ENCODE results near the gene LRRC31. TPM values are rescaled to one million over a fixed set of nuclear protein-coding genes. Genes with fewer than 3 reads are reported as not detected.

The LRRC31 gene
- total RNA-seq, 1 donor from 2014 or later: not detected

DNA sequence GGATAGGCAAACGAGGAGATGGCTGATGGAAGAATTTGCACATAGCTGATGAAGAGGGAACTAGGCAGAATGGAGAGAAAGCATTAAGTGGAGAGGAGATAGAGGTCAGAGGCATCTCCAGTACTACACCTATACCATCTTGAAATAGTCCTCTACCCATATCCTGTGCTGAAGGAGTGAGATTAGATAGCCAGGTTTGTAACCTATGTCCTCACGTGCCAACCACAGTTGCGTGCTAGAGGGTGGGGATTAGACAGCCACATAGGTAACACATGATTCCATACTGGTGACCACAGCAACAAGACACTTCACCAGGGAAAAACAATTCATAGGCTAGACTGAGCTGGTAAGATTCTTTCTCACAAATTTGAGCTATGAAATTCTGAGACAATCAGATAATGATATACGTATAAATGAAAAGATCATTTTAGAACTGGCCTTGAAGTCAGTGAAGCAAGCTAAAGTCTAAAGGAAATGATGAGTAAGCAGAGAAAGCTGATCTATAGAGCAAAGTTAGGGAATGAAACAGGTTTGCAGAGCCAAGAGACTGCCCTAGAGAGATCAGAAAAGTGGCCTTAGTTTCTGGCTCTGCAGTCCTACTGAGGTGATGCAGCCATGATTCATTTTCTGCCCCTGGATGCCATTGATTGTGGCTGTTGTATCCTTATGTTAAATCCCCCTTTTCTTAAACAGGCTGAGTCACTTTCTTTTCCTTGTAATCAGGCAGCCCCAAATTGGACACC lies 78.9 kb downstream of the LRRC31 start:
- Mint-ChIP-seq H3K4me3 (no peak overlapping the region), H3K27ac (no peak overlapping the region)

DNA sequence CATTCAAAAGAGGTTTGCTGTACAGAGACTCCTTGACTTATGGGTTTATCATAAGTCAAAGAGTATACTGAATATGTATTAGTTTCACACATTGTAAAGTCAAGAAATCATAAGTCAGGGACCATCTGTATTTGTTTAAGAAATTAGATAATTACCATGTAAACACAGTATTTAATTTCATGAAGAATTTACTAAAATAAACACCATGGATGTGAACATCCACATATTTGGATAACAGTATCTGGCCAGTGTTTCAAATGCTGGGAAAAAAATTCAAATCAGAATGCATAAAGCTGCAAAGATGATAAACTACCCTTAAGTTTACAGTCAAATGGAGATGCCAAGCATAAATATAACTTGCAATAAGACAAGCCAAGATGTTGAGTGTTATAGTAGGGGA lies 79.5 kb downstream of the LRRC31 start:
- no peak overlapping the region for H3K27ac ChIP-seq
- Mint-ChIP-seq H3K27me3 (ENCODE audit: insufficient read depth, low read depth) (no peaks in the 10 kb centered on the region), H3K4me1 (no peaks in the 10 kb centered on the region), H3K4me3 (no peak overlapping the region), H3K9me3 (no peaks in the 10 kb centered on the region), H3K36me3 (peaks cover 11% of the 10 kb centered on the region), H3K27ac (no peak overlapping the region)
- no peaks in the 10 kb centered on the region for H3K4me1 ChIP-seq
- no peak overlapping the region for H3K9ac ChIP-seq
- H3K27me3 ChIP-seq: no peaks in the 10 kb centered on the region
- H2AFZ ChIP-seq (replicated peaks): no peak overlapping the region
- H3K36me3 ChIP-seq: peaks cover 5% of the 10 kb centered on the region
- no peaks in the 10 kb centered on the region for H4K20me1 ChIP-seq (ENCODE audit: low read depth)
- no peak overlapping the region for H3K4me2 ChIP-seq
- no peak for DNase-seq (ENCODE audit: low spot score)
- H3K79me2 ChIP-seq (ENCODE audit: low read depth): no peaks in the 10 kb centered on the region
- no peaks in the 10 kb centered on the region for H3F3A ChIP-seq (ENCODE audit: low read depth)
- TF ChIP-seq EZH2 (IDR thresholded peaks at IDR 0.05) (no peak), EZH2phosphoT487 (IDR thresholded peaks at IDR 0.05) (no peak)
- TF ChIP-seq, protein P1, sequence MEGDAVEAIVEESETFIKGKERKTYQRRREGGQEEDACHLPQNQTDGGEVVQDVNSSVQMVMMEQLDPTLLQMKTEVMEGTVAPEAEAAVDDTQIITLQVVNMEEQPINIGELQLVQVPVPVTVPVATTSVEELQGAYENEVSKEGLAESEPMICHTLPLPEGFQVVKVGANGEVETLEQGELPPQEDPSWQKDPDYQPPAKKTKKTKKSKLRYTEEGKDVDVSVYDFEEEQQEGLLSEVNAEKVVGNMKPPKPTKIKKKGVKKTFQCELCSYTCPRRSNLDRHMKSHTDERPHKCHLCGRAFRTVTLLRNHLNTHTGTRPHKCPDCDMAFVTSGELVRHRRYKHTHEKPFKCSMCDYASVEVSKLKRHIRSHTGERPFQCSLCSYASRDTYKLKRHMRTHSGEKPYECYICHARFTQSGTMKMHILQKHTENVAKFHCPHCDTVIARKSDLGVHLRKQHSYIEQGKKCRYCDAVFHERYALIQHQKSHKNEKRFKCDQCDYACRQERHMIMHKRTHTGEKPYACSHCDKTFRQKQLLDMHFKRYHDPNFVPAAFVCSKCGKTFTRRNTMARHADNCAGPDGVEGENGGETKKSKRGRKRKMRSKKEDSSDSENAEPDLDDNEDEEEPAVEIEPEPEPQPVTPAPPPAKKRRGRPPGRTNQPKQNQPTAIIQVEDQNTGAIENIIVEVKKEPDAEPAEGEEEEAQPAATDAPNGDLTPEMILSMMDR (IDR thresholded peaks at IDR 0.05): no peak
- H3K4me3 ChIP-seq: no peak overlapping the region
- no peaks in the 10 kb centered on the region for H3K9me3 ChIP-seq (ENCODE audit: low read depth)

More for the DNA sequence above, 78.9 kb downstream of the LRRC31 start:
- Histone ChIP-seq H4K20me1 (ENCODE audit: low read depth) (no peaks in the 10 kb centered on the region), H3K4me2 (no peak overlapping the region), H3K27ac (no peak overlapping the region), H3K4me3 (no peak overlapping the region), H3K27me3 (no peaks in the 10 kb centered on the region), H3K4me1 (no peaks in the 10 kb centered on the region), H3K36me3 (peaks cover 5% of the 10 kb centered on the region), H3F3A (ENCODE audit: low read depth) (no peaks in the 10 kb centered on the region), H3K79me2 (ENCODE audit: low read depth) (no peaks in the 10 kb centered on the region), H3K9ac (no peak overlapping the region), H2AFZ (replicated peaks) (no peak overlapping the region), H3K9me3 (ENCODE audit: low read depth) (no peaks in the 10 kb centered on the region)
- H3K36me3 Mint-ChIP-seq: peaks cover 8% of the 10 kb centered on the region
- H3K27me3 Mint-ChIP-seq (ENCODE audit: insufficient read depth, low read depth): no peaks in the 10 kb centered on the region
- no peaks in the 10 kb centered on the region for H3K9me3 Mint-ChIP-seq
- no peak for DNase-seq (ENCODE audit: low spot score)
- TF ChIP-seq, protein P1 (IDR thresholded peaks at IDR 0.05): no peak
- TF ChIP-seq EZH2 (IDR thresholded peaks at IDR 0.05): no peak
- H3K4me1 Mint-ChIP-seq: no peaks in the 10 kb centered on the region

Other genes starting within 250 kb of the LRRC31 start
- gene MECOM, start 206.2 kb downstream of the LRRC31 start, total RNA-seq (ENCODE audit: low replicate concordance): 5.2 and 7.8 TPM in 2 replicates
- 47.5 and 119 TPM in 2 replicates for gene TERC, start 104.9 kb downstream of the LRRC31 start, total RNA-seq (ENCODE audit: low replicate concordance)
- gene ACTRT3, start 100.4 kb downstream of the LRRC31 start, total RNA-seq (ENCODE audit: low replicate concordance): 0.31 and 0.34 TPM in 2 replicates
- gene MYNN, start 96.5 kb downstream of the LRRC31 start, total RNA-seq (ENCODE audit: low replicate concordance): 19.2 and 23.6 TPM in 2 replicates
- gene LRRIQ4, start 57.1 kb downstream of the LRRC31 start, total RNA-seq (ENCODE audit: low replicate concordance): not detected in 2 replicates
- 12.5 and 54.8 TPM in 2 replicates for gene LRRC34, start 57.0 kb downstream of the LRRC31 start, total RNA-seq (ENCODE audit: low replicate concordance)
- gene SAMD7, start 41.6 kb upstream of the LRRC31 start, total RNA-seq (ENCODE audit: low replicate concordance): not detected in 2 replicates
- 22.0 and 34.8 TPM in 2 replicates for gene SEC62, start 96.9 kb upstream of the LRRC31 start, total RNA-seq (ENCODE audit: low replicate concordance)
- gene GPR160, start 168.1 kb upstream of the LRRC31 start, total RNA-seq (ENCODE audit: low replicate concordance): 4.3 and 6.0 TPM in 2 replicates

Measured in neural progenitor cell (in vitro differentiated cells).